Inflammatory macrophage treated with lipopolysaccharide for 1 hour (primary cell): ENCODE measurements around the gene ACAN.

Source experiments
- DNase-seq, 2 donors: peaks; one replicate each; pipeline ENCODE4 v3.0.0-alpha.2; 2020 to 2022

ACAN gene

DNA sequence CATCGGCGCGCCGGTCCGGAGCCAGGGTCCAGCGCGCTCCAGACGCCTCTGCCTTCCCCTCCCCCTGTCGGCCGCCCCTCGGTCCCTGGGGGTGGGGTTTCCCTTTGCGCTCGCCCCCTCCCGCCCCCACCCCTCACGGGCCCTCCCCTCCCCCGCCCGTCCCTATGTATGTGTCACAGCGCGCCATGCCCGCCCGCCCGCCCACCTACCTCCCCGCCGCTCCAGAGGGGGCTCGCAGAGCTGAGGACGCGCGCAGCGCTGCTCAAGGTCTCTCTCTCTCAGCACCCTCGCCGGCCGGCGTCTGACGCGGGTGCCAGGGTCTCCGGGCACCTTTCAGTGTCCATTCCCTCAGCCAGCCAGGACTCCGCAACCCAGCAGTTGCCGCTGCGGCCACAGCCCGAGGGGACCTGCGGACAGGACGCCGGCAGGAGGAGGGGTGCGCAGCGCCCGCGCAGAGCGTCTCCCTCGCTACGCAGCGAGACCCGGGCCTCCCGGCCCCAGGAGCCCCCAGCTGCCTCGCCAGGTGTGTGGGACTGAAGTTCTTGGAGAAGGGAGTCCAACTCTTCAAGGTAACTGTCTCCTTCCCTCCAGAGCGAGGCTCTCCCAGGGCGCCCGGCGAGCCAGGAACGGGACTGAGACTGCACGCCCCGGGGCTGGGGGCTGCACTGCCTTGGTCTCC lies at the start of gene ACAN:
Gene ACAN (plus strand): TSS at position 196 of the 679 bp plus-strand sequence. CDS start 32,771 bp downstream, outside the sequence.
- DNase-seq, result no peak

DNA sequence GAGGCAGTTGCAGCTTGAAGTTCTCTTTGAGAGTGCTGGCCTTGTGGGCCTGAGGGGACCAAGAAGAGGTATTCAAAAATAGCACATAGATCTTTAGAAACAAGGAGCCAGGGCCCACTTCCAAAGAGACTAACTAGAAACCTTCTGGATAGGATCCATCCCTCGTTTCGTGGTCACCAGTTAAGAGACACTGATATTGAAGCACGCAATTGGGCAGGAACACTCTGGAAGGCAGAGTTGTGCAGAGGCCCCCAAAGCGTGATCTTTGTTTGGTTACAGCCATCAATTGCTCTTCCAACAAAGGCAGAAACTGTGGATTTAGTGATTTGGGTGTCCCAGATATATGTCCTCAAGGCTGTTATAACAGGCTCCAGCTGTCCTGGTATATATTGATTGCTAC lies 46.7 kb upstream of the ACAN start:
- no peak for DNase-seq

GRCh38 chr15:88756921-88757320 lies 46.3 kb upstream of the ACAN start:
- DNase-seq, result no peak

GRCh38 chr15:88759872-88760271 lies 43.4 kb upstream of the ACAN start:
- DNase-seq, result no peak

DNA sequence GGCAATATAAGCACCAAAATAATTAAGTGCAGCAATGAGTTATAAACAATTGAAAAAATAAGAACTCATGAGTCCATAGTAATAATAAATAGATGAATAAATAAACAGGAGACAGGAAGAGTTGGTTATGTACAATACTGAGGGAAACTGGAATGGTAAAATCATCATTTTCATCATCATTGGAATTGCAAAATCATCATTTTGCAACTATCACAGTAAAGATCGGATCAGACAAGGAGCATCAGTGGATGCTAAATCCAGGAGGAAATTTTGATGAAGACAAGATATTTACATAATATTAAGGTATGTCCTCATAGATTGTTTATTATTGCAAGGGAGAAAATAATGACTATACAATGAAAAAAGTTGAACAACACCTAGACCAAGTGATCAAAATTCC lies 38.8 kb upstream of the ACAN start:
- DNase-seq, result no peak

- DNase-seq, result no peak
Observed at GRCh38 chr15:88765212-88765611, 38.0 kb upstream of the ACAN start.

- DNase-seq, result no peak
Observed at GRCh38 chr15:88769161-88769971, 33.9 kb upstream of the ACAN start.

DNA sequence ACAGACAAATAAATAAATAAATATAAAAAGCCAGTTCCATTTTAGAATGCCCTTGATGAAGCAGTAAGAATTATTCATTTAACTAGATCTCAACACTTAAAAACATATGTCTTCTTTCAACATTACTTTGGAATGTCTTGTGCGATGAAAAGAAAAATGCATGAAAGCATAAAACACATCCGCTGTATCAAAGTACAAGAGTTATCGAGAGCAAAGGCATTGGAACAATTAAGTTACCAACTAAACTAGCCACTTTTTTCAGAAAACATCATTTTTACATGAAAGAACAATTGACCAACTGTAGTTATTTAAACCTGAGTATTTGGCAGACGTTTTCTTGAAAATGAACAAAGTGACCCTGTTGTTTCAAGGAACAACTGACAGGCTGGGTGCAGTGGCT lies 27.5 kb upstream of the ACAN start:
- no peak for DNase-seq

- DNase-seq, result no peak
Observed at GRCh38 chr15:88776646-88777045, 26.6 kb upstream of the ACAN start.

GRCh38 chr15:88779944-88780343 lies 23.3 kb upstream of the ACAN start:
- DNase-seq, result no peak

- no peak for DNase-seq
Observed at GRCh38 chr15:88782465-88782864, 20.8 kb upstream of the ACAN start.

GRCh38 chr15:88785217-88785616 lies 18.0 kb upstream of the ACAN start:
- DNase-seq, result no peak

DNA sequence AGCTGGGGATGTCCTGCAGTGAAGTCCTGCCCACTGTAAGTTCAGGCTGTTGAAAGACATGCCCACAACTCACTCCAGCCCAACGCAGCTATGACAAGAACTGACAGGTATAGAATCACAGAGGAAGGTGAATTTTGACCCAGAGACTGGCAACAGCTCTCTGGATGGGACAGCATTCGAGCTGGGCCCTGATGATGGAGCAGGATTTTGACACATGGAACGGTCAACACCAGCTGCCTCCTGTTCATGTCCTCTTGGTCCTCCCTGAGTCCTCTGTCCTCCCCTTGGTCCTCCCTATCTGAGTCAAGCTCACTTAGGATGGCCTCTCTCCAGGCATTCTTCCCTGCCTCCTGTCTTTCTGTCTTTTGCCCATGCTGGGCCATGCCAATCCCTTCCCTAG lies 15.2 kb upstream of the ACAN start:
- DNase-seq, result no peak

- DNase-seq, result no peak
Observed at GRCh38 chr15:88788816-88789215, 14.4 kb upstream of the ACAN start.

- no peak for DNase-seq
Observed at GRCh38 chr15:88790486-88790885, 12.8 kb upstream of the ACAN start.

- DNase-seq, result no peak
Observed at GRCh38 chr15:88791637-88792036, 11.6 kb upstream of the ACAN start.

DNA sequence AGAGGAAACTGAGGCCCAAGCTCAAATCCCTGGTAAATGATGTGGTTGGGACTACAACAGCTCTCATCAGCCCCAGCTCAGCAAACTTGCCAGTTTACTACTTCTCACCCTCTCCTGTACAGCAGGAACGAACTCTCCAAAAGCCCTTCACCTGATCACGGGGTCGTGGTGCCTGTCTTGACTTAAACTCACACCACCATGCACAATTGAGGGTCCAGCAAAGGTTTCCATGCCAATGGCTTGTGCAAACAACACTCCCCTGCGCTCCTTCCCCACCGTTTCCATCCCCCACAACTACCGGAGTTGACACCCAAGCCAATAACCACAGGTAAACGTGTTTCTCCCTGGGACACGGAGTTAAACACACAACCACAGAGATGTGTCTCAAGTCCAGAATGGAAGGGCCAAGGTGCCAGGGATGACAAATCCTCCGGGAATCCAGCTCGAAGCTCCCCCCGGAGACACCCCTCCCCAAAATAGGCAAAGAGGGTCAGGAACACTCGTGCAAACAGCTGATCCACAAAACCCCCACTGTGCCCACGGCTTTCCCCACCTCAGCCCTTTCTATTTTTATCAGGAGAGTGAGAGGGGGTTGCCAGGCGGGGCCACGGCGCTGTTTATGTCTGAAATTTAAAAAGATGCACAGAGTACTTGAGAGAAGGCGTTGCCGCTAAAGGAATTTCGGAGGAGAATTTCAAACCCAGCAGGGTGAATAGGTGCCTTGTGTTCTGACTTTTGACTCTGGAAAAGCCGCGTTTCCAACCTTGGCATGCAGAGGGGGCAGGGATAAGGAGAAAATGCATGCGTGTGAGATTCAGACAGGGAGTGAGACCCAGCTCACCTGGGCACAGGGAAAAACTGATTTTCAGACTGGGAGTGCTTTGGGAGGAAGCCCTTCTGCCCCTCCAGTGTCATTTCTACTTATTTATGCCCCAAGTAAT lies 10.6 kb upstream of the ACAN start:
- DNase-seq, result no peak

DNA sequence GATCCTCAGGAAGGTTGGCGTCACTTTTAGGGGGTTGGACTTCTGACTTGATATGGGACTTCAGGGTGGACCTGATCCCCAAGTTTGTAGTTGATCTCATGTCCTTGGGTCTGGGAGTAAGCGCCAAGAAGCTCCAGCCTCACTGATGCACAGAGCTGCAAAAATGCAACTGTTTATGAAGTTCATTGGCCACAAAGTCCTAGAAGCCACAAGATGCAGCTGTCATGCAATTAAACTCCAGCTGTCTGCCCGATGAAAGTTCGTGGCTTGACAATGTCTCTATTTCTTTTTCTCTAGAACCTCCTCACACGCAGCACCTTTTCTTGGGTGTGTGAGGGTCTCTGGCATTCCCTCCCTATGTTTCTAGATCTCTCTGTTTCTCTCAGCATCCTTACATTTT lies 9.2 kb upstream of the ACAN start:
- DNase-seq, result no peak

- no peak for DNase-seq
Observed at GRCh38 chr15:88797663-88798339, 5.4 kb upstream of the ACAN start.

GRCh38 chr15:88799341-88799740 lies 3.9 kb upstream of the ACAN start:
- no peak for DNase-seq

DNA sequence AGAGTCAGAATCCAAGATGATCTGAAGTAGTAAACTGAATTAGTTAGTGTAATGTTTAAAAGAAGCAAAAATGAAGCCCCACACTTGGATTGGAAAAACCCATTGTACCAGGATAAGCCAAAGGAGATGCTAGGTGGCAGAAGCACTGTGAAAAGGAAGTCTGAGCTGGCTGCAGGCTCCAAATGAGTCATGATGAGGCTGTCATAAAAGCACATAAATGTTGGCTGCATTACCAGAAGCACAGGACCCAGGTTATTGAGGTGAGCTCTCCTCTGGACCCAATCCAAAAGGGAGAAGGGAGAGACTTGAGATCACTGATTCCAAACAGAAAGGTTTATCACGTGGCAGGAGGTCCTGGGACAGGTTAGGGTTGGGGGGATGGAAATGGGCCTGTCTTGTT lies 3.2 kb upstream of the ACAN start:
- DNase-seq, result no peak

DNA sequence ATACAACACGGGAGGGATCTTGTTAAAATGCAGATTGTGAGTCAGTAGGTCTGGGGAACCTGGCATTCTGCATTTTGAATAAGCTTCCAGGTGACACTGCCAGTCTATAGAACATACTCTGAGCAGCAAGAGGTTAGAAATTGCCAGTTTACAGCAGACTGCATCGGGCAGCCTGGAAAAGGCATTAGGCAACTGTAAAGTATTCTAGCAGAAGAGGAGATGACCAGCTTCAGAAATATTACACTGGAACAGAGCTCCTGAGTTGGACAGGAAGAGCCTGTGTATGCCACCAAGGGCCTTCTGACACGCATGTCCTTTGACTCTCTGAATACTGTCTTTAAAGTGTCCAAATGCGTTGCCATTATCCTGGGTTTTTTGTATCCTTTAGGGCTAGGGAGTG lies 2.5 kb upstream of the ACAN start:
- no peak for DNase-seq
